ENCODE results near the gene STARD3NL. TPM values are rescaled to one million over a fixed set of nuclear protein-coding genes. Genes with fewer than 3 reads are reported as not detected.

Gene STARD3NL
- polyA plus RNA-seq, 1 donor from 2014 or later = 233 TPM

- Histone ChIP-seq H3K4me3 (ENCODE audit: low read length) (no peak overlapping the region), H3K9me2 (ENCODE audit: insufficient read depth, low read length) (no peaks in the 10 kb centered on the region), H3K4me2 (ENCODE audit: low read length) (no peak overlapping the region), H3F3A (ENCODE audit: insufficient read depth, low read length, poor library complexity, severe bottlenecking) (no peaks in the 10 kb centered on the region), H3K27me3 (ENCODE audit: insufficient read depth, low read depth, low read length) (no peaks in the 10 kb centered on the region), H3K79me2 (replicated peaks; ENCODE audit: insufficient read depth, low read length) (no peaks in the 10 kb centered on the region), H4K20me1 (ENCODE audit: insufficient read depth) (no peaks in the 10 kb centered on the region), H3K27ac (ENCODE audit: low read length) (no peak overlapping the region), H3K36me3 (ENCODE audit: insufficient read depth, low read length) (no peaks in the 10 kb centered on the region), H2AFZ (ENCODE audit: low read depth, low read length) (no peak overlapping the region), H3K9me3 (ENCODE audit: low read length) (no peaks in the 10 kb centered on the region), H3K9ac (ENCODE audit: low read length) (no peak overlapping the region)
- TF ChIP-seq REST (IDR thresholded peaks at IDR 0.05; ENCODE audit: borderline replicate concordance) (no peak), EP300 (conservative IDR thresholded peaks at IDR 0.05; ENCODE audit: poor library complexity, severe bottlenecking) (no peak), MXI1 (conservative IDR thresholded peaks at IDR 0.05; ENCODE audit: poor library complexity, severe bottlenecking) (no peak), EZH2 (IDR thresholded peaks at IDR 0.05; ENCODE audit: borderline replicate concordance, insufficient read depth, low read length, poor library complexity, severe bottlenecking) (no peak), SMC3 (conservative IDR thresholded peaks at IDR 0.05; ENCODE audit: poor library complexity) (no peak), TAF1 (IDR thresholded peaks at IDR 0.05; ENCODE audit: low read depth) (no peak), CTCF (IDR thresholded peaks at IDR 0.05; ENCODE audit: poor library complexity, severe bottlenecking) (no peak), POLR2AphosphoS5 (IDR thresholded peaks at IDR 0.05) (no peak), RAD21 (conservative IDR thresholded peaks at IDR 0.05) (no peak)
Observed at GRCh38 chr7:38276096-38276877, 98.2 kb downstream of the STARD3NL start.

- H3K27me3 ChIP-seq (ENCODE audit: insufficient read depth, low read depth, low read length) = no peaks in the 10 kb centered on the region
- no peaks in the 10 kb centered on the region for H3K79me2 ChIP-seq (replicated peaks; ENCODE audit: insufficient read depth, low read length)
- H3F3A ChIP-seq (ENCODE audit: insufficient read depth, low read length, poor library complexity, severe bottlenecking) = no peaks in the 10 kb centered on the region
- TF ChIP-seq CTCF (IDR thresholded peaks at IDR 0.05; ENCODE audit: poor library complexity, severe bottlenecking) = no peak
- TF ChIP-seq EP300 (conservative IDR thresholded peaks at IDR 0.05; ENCODE audit: poor library complexity, severe bottlenecking) = no peak
- TF ChIP-seq TAF1 (IDR thresholded peaks at IDR 0.05; ENCODE audit: low read depth) = no peak
- TF ChIP-seq POLR2AphosphoS5 (IDR thresholded peaks at IDR 0.05) = no peak
- TF ChIP-seq MXI1 (conservative IDR thresholded peaks at IDR 0.05; ENCODE audit: poor library complexity, severe bottlenecking) = no peak
- H3K36me3 ChIP-seq (ENCODE audit: insufficient read depth, low read length) = no peaks in the 10 kb centered on the region
- H3K27ac ChIP-seq (ENCODE audit: low read length) = no peak overlapping the region
- H3K9me3 ChIP-seq (ENCODE audit: low read length) = no peaks in the 10 kb centered on the region
- H3K4me3 ChIP-seq (ENCODE audit: low read length) = no peak overlapping the region
- no peak overlapping the region for H2AFZ ChIP-seq (ENCODE audit: low read depth, low read length)
- no peak overlapping the region for H3K4me2 ChIP-seq (ENCODE audit: low read length)
- H4K20me1 ChIP-seq (ENCODE audit: insufficient read depth) = no peaks in the 10 kb centered on the region
- H3K9ac ChIP-seq (ENCODE audit: low read length) = no peak overlapping the region
- no peaks in the 10 kb centered on the region for H3K9me2 ChIP-seq (ENCODE audit: insufficient read depth, low read length)
Observed at GRCh38 chr7:38280000-38280399, 102.0 kb downstream of the STARD3NL start.

Small RNAs within 50 kb of the gene (small RNA-seq; reads per million reads assigned to genes)
- gene TRGJ1 (0 reads per million in 3 experiments), gene TRGJ2 (0 reads per million in 3 experiments), gene TRGJP (0 reads per million in 3 experiments), gene TRGJP1 (0 reads per million in 3 experiments), gene TRGJP2 (0 reads per million in 3 experiments)

Data from neural cell (in vitro differentiated cells).